ENCODE results near the gene PSPC1.
"Not testable (repeated sequence)": the region's sequence is repeated elsewhere in the genome, so short reads cannot be mapped to it uniquely, and the experiment has no call there.

The PSPC1 gene

GRCh38 chr13:19709782-19710181 is 73.0 kb downstream of the PSPC1 start:
- not testable (repeated sequence) for H3K27me3 Mint-ChIP-seq, H3K27ac Mint-ChIP-seq, DNase-seq, H3K9me3 Mint-ChIP-seq, H3K4me3 Mint-ChIP-seq
- H3K36me3 Mint-ChIP-seq (ENCODE audit: low read depth), result peaks cover 61% of the 10 kb centered on the region
- H3K4me1 Mint-ChIP-seq (ENCODE audit: low read depth), result peaks cover 37% of the 10 kb centered on the region

GRCh38 chr13:19709039-19709438 is 73.7 kb downstream of the PSPC1 start:
- Mint-ChIP-seq H3K4me1 (ENCODE audit: low read depth) (peaks cover 30% of the 10 kb centered on the region), H3K36me3 (ENCODE audit: low read depth) (peaks cover 58% of the 10 kb centered on the region)
- not testable (repeated sequence) for H3K4me3 Mint-ChIP-seq, H3K27ac Mint-ChIP-seq, H3K9me3 Mint-ChIP-seq, DNase-seq, H3K27me3 Mint-ChIP-seq

GRCh38 chr13:19704256-19704655 is 78.5 kb downstream of the PSPC1 start:
- H3K36me3 Mint-ChIP-seq (ENCODE audit: low read depth), result peaks cover 67% of the 10 kb centered on the region
- H3K27ac Mint-ChIP-seq, DNase-seq, H3K27me3 Mint-ChIP-seq, H3K9me3 Mint-ChIP-seq, H3K4me3 Mint-ChIP-seq: not testable (repeated sequence)
- H3K4me1 Mint-ChIP-seq (ENCODE audit: low read depth), result peaks cover 14% of the 10 kb centered on the region

GRCh38 chr13:19701619-19702018 is 81.1 kb downstream of the PSPC1 start:
- H3K27me3 Mint-ChIP-seq, DNase-seq, H3K9me3 Mint-ChIP-seq, H3K4me3 Mint-ChIP-seq: not testable (repeated sequence)
- H3K4me1 Mint-ChIP-seq (ENCODE audit: low read depth), result peaks cover 19% of the 10 kb centered on the region
- H3K36me3 Mint-ChIP-seq (ENCODE audit: low read depth), result peaks cover 63% of the 10 kb centered on the region
- peak overlapping the region; percentile 52 for H3K27ac Mint-ChIP-seq

- not testable (repeated sequence) for H3K9me3 Mint-ChIP-seq, DNase-seq, H3K4me3 Mint-ChIP-seq, H3K27ac Mint-ChIP-seq, H3K27me3 Mint-ChIP-seq
- Mint-ChIP-seq H3K4me1 (ENCODE audit: low read depth) (peaks cover 20% of the 10 kb centered on the region), H3K36me3 (ENCODE audit: low read depth) (peaks cover 57% of the 10 kb centered on the region)
These were observed 81.8 kb downstream of the PSPC1 start for GRCh38 chr13:19700963-19701362.

GRCh38 chr13:19695829-19696228 is 86.9 kb downstream of the PSPC1 start:
- no peak overlapping the region for H3K27ac Mint-ChIP-seq
- H3K4me1 Mint-ChIP-seq (ENCODE audit: low read depth), result peaks cover 31% of the 10 kb centered on the region
- H3K27me3 Mint-ChIP-seq, result no peaks in the 10 kb centered on the region
- no peak for DNase-seq
- H3K36me3 Mint-ChIP-seq (ENCODE audit: low read depth), result peaks cover 60% of the 10 kb centered on the region
- no peak overlapping the region for H3K4me3 Mint-ChIP-seq
- H3K9me3 Mint-ChIP-seq, result no peaks in the 10 kb centered on the region

- peaks cover 33% of the 10 kb centered on the region for H3K4me1 Mint-ChIP-seq (ENCODE audit: low read depth)
- H3K9me3 Mint-ChIP-seq, result no peaks in the 10 kb centered on the region
- H3K36me3 Mint-ChIP-seq (ENCODE audit: low read depth), result peaks cover 62% of the 10 kb centered on the region
- DNase-seq, result no peak
- no peak overlapping the region for H3K27ac Mint-ChIP-seq
- no peaks in the 10 kb centered on the region for H3K27me3 Mint-ChIP-seq
- no peak overlapping the region for H3K4me3 Mint-ChIP-seq
These were observed 87.3 kb downstream of the PSPC1 start for GRCh38 chr13:19695428-19695827.

GRCh38 chr13:19691447-19691846 is 91.3 kb downstream of the PSPC1 start:
- H3K4me1 Mint-ChIP-seq (ENCODE audit: low read depth), result peaks cover 25% of the 10 kb centered on the region
- H3K4me3 Mint-ChIP-seq, H3K27me3 Mint-ChIP-seq, DNase-seq, H3K9me3 Mint-ChIP-seq: not testable (repeated sequence)
- peak overlapping the region; percentile 32 for H3K27ac Mint-ChIP-seq
- H3K36me3 Mint-ChIP-seq (ENCODE audit: low read depth), result peaks cover 45% of the 10 kb centered on the region

GRCh38 chr13:19685437-19685836 is 97.3 kb downstream of the PSPC1 start:
- Mint-ChIP-seq H3K4me1 (ENCODE audit: low read depth) (peaks cover 37% of the 10 kb centered on the region), H3K27me3 (no peaks in the 10 kb centered on the region), H3K9me3 (no peaks in the 10 kb centered on the region), H3K36me3 (ENCODE audit: low read depth) (peaks cover 32% of the 10 kb centered on the region), H3K4me3 (no peak overlapping the region), H3K27ac (no peak overlapping the region)
- no peak for DNase-seq

- H3K4me3 Mint-ChIP-seq, result no peak overlapping the region
- peaks cover 29% of the 10 kb centered on the region for H3K36me3 Mint-ChIP-seq (ENCODE audit: low read depth)
- no peaks in the 10 kb centered on the region for H3K9me3 Mint-ChIP-seq
- no peak for DNase-seq
- H3K27me3 Mint-ChIP-seq, result no peaks in the 10 kb centered on the region
- peaks cover 36% of the 10 kb centered on the region for H3K4me1 Mint-ChIP-seq (ENCODE audit: low read depth)
- no peak overlapping the region for H3K27ac Mint-ChIP-seq
These were observed 97.7 kb downstream of the PSPC1 start for GRCh38 chr13:19685034-19685433.

- Mint-ChIP-seq H3K36me3 (ENCODE audit: low read depth) (peaks cover 46% of the 10 kb centered on the region), H3K4me3 (no peak overlapping the region), H3K4me1 (ENCODE audit: low read depth) (peaks cover 42% of the 10 kb centered on the region), H3K27ac (peak overlapping the region; percentile 33), H3K9me3 (no peaks in the 10 kb centered on the region), H3K27me3 (no peaks in the 10 kb centered on the region)
- DNase-seq, result no peak
These were observed 101.2 kb downstream of the PSPC1 start for GRCh38 chr13:19681517-19681916.

- Mint-ChIP-seq H3K4me1 (ENCODE audit: low read depth) (peaks cover 37% of the 10 kb centered on the region), H3K36me3 (ENCODE audit: low read depth) (peaks cover 54% of the 10 kb centered on the region), H3K27ac (peak overlapping the region; percentile 10), H3K27me3 (no peaks in the 10 kb centered on the region), H3K4me3 (no peak overlapping the region), H3K9me3 (no peaks in the 10 kb centered on the region)
- DNase-seq, result no peak
These were observed 102.0 kb downstream of the PSPC1 start for GRCh38 chr13:19680751-19681150.

- DNase-seq, result no peak
- peak overlapping the region; percentile 42 for H3K27ac Mint-ChIP-seq
- no peak overlapping the region for H3K4me3 Mint-ChIP-seq
- H3K27me3 Mint-ChIP-seq, result no peaks in the 10 kb centered on the region
- H3K4me1 Mint-ChIP-seq (ENCODE audit: low read depth), result peaks cover 10% of the 10 kb centered on the region
- peaks cover 81% of the 10 kb centered on the region for H3K36me3 Mint-ChIP-seq (ENCODE audit: low read depth)
- H3K9me3 Mint-ChIP-seq, result no peaks in the 10 kb centered on the region
These were observed 106.6 kb downstream of the PSPC1 start for GRCh38 chr13:19676168-19676567.

- Mint-ChIP-seq H3K4me1 (ENCODE audit: low read depth) (peaks cover 8% of the 10 kb centered on the region), H3K36me3 (ENCODE audit: low read depth) (peaks cover 88% of the 10 kb centered on the region), H3K9me3 (no peaks in the 10 kb centered on the region), H3K4me3 (no peak overlapping the region), H3K27me3 (no peaks in the 10 kb centered on the region), H3K27ac (peak overlapping the region; percentile 12)
- DNase-seq, result no peak
These were observed 107.8 kb downstream of the PSPC1 start for GRCh38 chr13:19674898-19675297.

- Mint-ChIP-seq H3K9me3 (no peaks in the 10 kb centered on the region), H3K27ac (peak overlapping the region; percentile 74), H3K36me3 (ENCODE audit: low read depth) (peaks cover 93% of the 10 kb centered on the region), H3K4me3 (no peak overlapping the region), H3K4me1 (ENCODE audit: low read depth) (peaks cover 8% of the 10 kb centered on the region), H3K27me3 (no peaks in the 10 kb centered on the region)
- DNase-seq, result no peak
These were observed 109.0 kb downstream of the PSPC1 start for GRCh38 chr13:19673473-19674430.

All from activated T-cell treated with anti-CD3 and anti-CD28 coated beads, Interleukin-2, amount 50 U/mL, for 24 hours (primary cell).